Neural cell (in vitro differentiated cells): ENCODE data around the gene EHBP1.

ENCODE experiments used
- POLR2AphosphoS5 ChIP-seq: IDR thresholded peaks from 2 replicates; pipeline ENCODE4 v1.6.1; 2012
- TF ChIP-seq, protein P1 (sequence below): fragments of 450-650 bp; IDR thresholded peaks from 2 replicates; pipeline ENCODE4 v1.5.1; 2014; ENCODE audit warnings: antibody characterized with exemption, mild to moderate bottlenecking, moderate library complexity; ENCODE audit not compliant: poor library complexity, severe bottlenecking

GRCh38 chr2:63058921-63059792 is 353.6 kb downstream of the EHBP1 start:
- TF ChIP-seq, protein P1, sequence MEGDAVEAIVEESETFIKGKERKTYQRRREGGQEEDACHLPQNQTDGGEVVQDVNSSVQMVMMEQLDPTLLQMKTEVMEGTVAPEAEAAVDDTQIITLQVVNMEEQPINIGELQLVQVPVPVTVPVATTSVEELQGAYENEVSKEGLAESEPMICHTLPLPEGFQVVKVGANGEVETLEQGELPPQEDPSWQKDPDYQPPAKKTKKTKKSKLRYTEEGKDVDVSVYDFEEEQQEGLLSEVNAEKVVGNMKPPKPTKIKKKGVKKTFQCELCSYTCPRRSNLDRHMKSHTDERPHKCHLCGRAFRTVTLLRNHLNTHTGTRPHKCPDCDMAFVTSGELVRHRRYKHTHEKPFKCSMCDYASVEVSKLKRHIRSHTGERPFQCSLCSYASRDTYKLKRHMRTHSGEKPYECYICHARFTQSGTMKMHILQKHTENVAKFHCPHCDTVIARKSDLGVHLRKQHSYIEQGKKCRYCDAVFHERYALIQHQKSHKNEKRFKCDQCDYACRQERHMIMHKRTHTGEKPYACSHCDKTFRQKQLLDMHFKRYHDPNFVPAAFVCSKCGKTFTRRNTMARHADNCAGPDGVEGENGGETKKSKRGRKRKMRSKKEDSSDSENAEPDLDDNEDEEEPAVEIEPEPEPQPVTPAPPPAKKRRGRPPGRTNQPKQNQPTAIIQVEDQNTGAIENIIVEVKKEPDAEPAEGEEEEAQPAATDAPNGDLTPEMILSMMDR: no peak
- TF ChIP-seq POLR2AphosphoS5: peak; percentile 29
